Endometrial microvascular endothelial cells (primary cell): ENCODE measurements around the gene ESF1. TPM values are rescaled to one million over a fixed set of nuclear protein-coding genes. Genes with fewer than 3 reads are reported as not detected.

Source experiments
- in situ Hi-C: cut with HindIII; loops from 2 replicates; pipeline ENCODE4 v1.10.0; 2017; ENCODE audit warnings: low sequenced_read_pairs, low pct_unique_long_range_greater_than_20kb; ENCODE audit errors: inconsistent ontology term
- total RNA-seq: library from RNA; depleted of rRNA; stranded (reverse); fragments of >200 nt; gene quantifications from one replicate; pipeline ENCODE4 v1.2.3, GENCODE V29; 2015; ENCODE audit errors: inconsistent ontology term

ESF1 gene, protein sequence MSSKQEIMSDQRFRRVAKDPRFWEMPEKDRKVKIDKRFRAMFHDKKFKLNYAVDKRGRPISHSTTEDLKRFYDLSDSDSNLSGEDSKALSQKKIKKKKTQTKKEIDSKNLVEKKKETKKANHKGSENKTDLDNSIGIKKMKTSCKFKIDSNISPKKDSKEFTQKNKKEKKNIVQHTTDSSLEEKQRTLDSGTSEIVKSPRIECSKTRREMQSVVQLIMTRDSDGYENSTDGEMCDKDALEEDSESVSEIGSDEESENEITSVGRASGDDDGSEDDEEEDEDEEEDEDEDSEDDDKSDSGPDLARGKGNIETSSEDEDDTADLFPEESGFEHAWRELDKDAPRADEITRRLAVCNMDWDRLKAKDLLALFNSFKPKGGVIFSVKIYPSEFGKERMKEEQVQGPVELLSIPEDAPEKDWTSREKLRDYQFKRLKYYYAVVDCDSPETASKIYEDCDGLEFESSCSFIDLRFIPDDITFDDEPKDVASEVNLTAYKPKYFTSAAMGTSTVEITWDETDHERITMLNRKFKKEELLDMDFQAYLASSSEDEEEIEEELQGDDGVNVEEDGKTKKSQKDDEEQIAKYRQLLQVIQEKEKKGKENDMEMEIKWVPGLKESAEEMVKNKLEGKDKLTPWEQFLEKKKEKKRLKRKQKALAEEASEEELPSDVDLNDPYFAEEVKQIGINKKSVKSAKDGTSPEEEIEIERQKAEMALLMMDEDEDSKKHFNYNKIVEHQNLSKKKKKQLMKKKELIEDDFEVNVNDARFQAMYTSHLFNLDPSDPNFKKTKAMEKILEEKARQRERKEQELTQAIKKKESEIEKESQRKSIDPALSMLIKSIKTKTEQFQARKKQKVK
- total RNA-seq: 6.1 TPM

GRCh38 chr20:13784893-13785715, at the start of gene ESF1, which contains the start of gene NDUFAF5:
Gene ESF1 (minus strand): TSS chr20:13784919. CDS start chr20:13783140, 1,779 bp downstream.
Gene NDUFAF5 (plus strand): TSS chr20:13785028. CDS start chr20:13785069, 41 bp downstream.
- in situ Hi-C loops: no loop called here

DNA sequence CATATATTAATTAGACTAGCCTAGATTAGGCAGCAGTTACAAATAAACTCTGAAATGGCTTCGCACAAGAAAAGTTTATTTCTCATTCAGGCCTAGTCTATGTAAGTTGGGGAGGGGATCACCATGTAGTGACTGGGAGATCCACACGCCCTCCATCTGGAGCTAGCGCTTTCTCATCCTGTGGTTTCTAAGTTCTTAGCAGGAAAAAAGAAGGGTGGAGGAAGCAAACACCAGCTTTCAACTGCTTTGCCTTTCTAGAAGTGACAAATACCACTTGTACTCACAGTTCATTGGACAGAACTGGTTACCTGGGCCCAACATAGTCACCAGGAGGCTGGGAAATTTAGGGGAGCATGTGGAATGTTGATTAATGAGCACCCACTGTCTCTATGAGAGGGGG, 46.8 kb upstream of the ESF1 start:
- in situ Hi-C loops: no loop called here

- in situ Hi-C loops: no loop called here
These were observed 40.7 kb upstream of the ESF1 start for GRCh38 chr20:13825465-13825864.

DNA sequence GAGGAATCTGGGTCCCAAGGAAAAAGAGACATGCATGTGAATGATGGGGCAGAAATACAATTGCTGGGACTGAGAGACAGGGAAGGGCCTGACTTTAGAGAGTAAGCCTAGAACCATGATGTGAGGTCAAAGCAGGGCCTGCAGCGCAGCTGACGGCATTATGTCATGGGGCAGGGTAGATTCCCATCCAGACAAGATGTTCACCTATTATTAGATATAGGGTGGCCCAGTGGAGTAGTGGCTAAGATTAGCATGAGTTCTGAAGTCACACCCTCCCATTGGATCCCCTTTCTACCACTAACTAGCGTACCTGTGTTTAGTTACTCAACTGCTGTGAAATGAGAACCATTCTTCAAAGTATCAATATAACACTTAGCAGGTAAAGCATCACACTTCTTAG, 39.7 kb upstream of the ESF1 start:
- in situ Hi-C loops: no loop called here

GRCh38 chr20:13822459-13822858, 37.7 kb upstream of the ESF1 start:
- in situ Hi-C loops: no loop called here

DNA sequence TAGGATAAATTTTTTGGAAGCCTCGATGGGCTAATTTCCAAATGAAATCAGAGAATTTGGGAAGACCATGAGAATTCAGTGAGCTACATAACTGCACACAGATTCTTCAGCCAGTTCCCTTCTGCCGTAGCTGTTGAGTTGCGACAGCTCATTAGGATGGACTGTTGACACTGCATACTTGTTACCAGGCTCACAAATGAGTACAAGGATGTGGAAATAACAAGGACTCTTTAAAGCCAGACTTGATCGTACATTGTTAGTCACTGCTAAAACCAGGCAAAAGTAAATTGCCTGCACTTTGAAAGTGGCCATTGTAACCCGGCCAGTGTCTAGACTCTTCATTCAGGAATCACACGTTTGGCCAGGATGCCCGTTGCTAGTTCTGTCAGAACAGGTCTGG, 37.2 kb upstream of the ESF1 start:
- in situ Hi-C loops: no loop called here

DNA sequence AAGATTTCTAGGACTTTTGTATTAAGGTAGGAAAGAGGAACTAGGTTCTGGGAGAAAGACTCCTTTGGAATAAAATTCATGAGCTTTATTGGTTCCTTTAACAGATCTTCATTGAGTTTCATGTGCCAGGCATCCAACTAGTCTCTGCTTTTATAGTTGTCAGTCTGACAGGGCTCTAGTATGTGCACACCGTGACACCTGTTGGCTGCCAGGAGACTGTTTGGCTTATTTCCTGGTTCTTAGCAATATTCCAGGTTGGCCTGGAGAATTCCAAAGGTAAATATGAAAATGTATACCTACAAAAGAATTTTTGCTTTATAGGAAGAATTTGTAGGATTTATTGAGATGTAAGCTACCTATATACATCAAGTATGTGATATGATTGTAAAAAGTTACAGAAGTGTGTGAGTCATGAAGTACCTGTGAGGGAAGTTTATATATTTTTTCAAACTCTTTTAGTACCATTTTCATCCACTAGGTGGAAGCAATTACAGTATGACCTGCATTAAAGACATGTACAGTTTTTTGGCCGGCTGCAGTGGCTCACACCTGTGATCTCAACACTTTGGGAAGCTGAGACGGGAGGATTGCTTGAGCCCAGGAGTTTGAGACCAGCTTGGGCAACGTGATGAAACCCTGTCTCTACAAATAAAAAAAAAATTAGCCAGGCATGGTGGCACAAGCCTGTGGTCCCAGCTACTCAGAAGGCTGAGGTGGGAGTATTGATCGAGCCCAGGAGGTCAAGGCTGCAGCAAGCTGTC, 35.3 kb upstream of the ESF1 start:
- in situ Hi-C loops: no loop called here

- in situ Hi-C loops: no loop called here
These were observed 32.6 kb upstream of the ESF1 start for GRCh38 chr20:13817342-13817741.

GRCh38 chr20:13816757-13817156, 32.0 kb upstream of the ESF1 start:
- in situ Hi-C loops: no loop called here

DNA sequence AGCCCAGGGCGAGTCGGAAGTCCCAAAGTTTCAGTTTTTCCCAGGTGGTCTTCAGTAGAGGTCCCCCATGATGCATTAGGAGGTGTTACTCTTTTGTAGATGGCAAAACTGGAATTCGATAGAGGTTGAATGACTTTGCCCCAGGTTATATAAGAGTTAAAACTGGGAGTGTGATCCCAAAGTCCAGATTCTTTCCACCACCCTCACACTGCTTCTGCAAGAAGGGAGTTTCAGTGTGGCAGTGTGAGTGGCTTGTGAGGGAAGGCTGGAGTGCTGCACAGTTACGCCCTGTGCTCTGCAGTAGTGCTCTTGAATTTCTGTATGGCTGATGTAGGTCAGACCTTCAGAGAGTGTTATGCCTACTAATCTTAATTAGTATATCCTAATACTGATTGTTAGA, 30.0 kb upstream of the ESF1 start:
- in situ Hi-C loops: no loop called here

GRCh38 chr20:13813910-13814309, 29.2 kb upstream of the ESF1 start:
- in situ Hi-C loops: no loop called here

DNA sequence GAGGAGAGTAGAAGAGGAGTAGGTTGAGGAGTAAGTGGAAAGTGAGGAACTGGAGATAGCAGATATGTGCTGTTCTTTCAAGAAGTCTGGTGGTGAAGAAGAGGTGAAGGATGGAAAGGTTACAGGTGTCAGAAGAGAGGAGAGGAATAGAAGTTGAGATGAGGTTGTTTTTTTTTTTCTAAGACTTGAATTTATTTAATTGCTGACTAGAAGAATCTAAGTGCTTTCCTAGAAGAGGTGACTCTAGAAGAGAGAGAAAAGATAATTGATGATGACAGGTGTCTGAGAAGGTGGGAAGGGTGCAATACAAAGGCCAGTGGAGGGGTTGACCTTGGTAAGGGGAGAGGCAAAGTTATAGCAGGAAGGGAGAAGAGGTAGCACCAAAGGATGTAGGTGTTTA, 25.7 kb upstream of the ESF1 start:
- in situ Hi-C loops: no loop called here

DNA sequence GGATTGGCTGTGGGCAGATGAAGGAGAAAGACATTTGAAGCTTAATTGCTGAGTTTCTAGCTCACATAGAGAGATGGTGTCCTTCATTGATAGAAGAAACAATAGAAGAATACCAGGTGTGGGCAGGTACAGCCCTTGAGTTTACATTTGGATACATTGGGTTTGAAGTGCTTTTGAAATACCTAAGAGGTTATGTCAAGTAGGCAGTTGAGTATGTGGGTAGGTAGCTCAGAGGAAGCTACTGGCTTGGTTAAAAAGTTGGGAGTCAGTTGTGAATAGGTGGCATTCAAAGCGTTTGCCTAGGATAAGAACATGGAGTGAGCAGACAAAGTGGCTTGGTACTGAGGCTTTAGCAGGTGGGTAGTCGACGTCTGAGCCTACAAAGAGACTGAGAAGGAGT, 25.1 kb upstream of the ESF1 start:
- in situ Hi-C loops: no loop called here

GRCh38 chr20:13809373-13809772, 24.7 kb upstream of the ESF1 start:
- in situ Hi-C loops: no loop called here

DNA sequence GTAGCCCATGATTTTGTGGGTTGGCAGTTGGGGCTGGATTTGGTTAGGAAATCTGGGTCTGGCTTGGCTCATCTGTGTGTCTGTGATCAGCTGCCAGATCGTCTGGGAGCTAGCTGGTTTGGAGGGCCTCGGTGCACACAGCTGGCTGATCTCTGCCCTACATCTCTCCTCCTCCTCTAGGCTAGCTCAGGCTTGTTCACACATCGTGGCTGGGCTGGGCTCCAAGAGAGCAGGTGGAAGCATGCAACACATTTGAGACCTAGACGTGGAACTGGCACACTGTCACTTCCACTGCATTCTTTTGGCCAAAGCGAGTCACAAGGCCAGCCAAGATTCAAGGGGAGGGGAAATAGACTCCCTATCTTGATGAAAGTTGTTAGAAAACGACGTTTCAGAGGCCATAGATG, 16.0 kb upstream of the ESF1 start:
- in situ Hi-C loops: no loop called here

DNA sequence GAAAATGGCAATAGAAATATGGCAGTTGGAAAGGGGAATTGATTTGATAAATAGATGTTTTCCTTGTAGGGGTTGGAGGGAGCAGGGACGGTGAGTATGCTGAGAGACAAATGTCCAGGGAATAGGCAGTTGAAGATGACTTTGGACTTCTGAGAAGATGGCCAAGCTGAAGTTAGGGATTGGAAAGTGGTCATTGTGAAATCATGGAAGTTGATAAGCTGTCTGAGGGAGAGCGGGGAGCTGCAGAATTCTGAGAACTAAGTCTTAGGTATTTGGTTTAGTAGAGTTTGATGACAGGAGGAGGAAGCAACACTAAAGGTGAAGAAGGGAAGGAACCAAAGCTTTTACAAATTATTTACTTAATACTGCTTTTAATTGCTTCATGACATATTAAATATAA, 15.3 kb upstream of the ESF1 start:
- in situ Hi-C loops: no loop called here

- in situ Hi-C loops: no loop called here
These were observed 14.3 kb upstream of the ESF1 start for GRCh38 chr20:13799040-13799439.

DNA sequence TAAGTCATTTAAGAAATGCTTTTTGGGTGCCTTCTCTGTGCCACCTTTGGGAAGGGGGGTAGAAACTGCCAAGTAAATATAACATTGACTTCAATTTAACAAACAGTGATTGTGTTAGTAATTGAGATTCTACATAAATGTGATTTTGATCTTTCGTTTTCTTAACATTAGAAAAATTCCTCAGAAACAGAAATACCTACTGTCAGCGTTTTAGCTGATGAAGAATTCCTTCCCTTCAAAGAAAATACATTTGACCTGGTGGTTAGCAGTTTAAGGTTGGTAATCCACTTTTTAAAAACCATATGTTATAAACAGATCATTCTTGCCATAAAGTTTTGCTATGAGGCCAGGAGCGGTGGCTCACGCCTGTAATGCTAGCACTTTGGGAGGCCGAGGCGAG, 9.9 kb upstream of the ESF1 start:
- in situ Hi-C loops: no loop called here

DNA sequence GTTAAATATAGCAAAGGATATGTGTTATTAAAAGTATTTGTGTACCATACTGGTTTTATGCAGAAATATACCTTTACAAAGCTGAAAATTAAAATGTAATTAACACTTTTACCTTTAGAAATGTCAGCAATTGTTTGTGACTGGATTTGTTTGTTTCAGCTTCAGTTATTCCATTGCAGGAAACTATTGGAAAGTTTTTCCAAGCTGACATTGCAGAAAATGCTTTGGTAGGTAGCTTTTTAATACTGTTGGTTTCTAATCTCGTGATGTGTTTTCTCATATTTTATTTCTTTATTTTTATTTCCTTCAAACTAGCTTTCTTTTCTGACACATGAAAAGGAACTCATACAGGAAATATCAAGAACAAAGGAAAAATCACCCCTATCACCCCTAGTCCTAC, 8.3 kb upstream of the ESF1 start:
- in situ Hi-C loops: no loop called here
